Cerebellar cortex (tissue), 1 donor: ENCODE results near the gene FAM174C.

Experiments
- DNase-seq: peaks from one replicate; pipeline ENCODE4 v3.0.0-alpha.2; 2015; ENCODE audit warnings: low spot score

The FAM174C gene

DNA sequence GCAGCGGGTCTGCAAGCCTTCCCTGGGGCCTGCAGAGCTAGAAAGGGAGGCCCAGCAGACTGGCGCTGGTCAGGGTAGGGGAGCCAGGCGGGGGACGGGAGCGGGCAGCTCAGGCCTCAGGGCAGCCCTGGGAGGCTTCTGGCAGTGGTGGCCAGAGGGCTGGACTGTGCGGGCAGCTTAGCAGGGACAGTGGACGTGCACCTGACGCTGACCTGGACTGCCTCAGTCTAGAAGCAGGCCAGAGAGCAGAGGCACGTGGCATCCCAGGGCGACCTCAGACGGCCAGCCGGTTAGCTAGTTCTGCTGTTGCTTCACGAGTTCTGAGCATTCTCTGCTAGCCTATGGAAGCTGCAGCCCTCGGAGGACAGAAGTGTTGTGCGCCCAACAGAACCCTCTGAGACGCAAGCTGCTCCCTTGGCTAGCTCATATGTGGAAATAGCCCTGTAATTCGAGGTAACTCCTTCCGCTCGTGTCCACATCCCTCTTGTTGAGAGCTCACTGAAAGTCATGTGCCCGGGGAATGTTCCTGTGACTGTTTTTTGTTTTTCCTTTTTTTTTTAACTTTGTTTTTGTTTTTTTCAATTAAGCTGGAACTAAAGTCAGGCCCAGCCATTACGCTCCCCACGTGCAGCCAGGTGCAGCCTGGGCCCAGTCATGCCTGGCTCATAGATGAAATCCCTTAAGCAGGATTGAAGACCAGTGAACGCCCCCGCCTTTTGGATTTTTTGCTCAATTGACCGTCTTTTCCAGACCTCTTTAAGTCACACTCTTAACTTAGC, 1.9 kb upstream of the FAM174C start:
- peak; percentile 68 for DNase-seq

DNA sequence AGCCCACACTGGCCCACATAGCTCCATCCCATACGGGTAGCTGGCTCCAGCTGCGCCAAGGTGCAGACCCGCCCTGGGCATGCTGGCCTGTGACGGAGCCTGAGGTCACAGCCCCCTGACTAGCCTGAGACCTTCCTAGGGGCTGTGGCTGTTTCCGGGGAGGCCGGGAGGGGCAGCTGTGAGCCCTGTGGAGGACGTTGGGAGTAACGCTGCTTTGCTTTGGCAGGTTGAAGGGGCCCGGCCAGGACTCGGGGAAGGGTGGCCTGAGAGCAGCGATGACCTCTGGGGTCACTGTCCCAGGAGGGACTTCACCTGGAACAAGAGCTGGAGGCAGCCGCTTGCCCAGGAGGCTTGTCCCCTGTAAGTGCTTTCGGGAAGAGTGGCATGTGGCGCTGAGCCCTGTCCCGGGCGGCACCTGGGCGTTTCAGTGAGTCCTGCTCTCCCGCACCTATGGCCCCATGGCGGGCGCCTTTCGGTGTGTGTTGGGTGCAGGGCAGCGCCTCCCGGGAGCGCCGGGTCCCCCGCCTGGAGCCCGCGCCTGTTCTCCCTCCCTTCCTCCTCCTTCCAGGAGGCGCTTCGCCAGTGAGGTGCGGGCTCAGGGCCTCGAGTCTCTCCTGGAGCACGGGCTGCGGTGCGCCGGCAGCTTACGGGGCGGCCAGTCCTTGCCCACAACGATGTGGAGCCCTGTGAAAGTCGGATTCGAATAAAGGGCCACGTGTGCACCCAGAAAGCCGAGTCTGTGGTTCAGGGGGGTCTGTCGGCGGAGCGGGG, 1.1 kb upstream of the FAM174C start:
- no peak for DNase-seq

DNA sequence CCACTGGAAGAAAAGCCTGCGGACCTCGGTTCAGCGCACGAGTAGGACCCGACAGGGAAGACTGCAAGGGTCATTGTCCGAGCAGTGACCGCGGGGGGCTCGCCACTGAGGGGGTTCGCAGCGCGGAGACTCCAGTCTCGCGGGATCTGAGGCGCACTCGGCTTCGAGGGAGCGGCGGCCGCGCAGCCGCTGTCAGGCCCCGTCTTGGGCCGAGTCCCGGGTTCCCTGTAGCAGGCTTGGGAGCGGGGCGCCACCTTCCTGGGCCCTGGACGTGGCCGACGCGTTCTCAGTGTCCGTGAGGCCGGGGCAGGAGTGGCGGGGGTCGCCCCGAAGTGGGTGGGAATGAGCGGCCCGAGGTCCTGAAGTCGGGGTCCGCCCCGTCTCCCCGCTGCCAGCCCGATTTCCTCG, 474 bp upstream of the FAM174C start:
- peak; percentile 50 for DNase-seq

DNA sequence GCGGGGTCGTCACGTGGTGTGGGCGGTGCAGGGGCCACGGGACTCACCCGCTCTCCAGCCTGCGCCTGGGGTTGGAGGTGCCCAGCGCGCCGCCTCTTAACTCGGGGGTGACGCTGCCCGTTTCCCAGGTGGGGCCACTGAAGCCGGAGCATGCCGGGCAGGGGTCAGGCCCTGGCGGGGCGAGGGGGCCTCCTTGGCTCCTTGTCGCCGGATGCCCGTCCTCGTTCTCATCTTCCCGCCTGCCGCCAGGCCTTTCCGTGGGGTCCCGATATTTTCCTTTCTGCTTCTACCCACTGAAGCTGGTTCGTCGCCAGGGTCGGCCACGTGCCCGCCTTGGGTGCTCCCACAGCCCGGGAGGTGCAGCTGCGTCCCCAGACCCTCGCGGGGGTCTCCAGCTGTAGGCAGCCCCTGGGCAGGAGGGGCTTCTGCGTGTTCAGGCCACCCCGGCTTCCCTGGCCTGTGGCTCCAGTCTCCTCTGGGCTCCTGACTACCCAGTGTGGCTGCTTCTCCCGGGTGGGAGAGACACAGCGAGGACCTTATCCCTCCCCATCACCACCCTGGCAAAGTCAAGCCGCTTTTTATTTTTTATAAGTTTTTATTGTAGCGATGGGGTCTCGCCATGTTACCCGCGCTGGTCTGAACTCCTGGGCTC, 772 bp downstream of the FAM174C start:
- no peak for DNase-seq

DNA sequence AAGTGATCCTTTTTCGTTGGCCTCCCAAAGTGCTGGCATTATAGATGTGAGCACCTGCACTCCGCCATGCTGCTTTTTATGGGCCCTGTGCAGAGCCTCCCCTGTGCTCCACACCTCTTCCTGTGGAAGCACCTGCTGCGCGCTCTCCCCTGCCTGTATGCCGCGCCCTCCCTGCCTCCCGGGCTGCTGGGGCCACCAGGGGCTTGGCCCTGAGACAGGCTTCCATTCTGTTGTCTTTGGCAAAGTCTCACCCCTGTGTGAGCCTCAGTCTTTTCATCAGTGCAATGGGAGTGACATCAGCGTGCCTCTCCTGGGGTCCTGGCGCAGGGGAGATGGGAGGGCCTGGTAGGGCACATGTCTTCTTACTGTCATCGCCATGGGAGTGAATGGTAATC, 1.3 kb downstream of the FAM174C start:
- DNase-seq: no peak

DNA sequence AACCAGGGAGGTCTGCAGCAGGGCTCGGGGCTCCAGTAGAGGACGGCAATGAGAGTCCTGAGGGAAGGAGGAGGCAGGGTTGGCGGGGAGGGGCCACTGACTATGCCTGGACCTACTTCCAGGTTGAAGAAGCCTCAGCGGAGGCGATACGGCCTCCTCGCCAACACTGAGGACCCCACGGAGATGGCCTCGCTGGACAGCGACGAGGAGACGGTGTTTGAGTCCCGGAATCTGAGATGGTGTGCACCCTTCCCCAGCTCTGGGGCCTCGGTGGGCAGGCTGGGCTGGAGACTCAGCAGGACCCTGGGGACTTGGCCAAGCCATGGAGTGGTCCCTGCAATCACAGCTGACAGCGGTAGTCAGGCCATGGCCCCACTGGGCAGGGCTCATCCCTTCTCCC, 1.7 kb downstream of the FAM174C start:
- DNase-seq: no peak

DNA sequence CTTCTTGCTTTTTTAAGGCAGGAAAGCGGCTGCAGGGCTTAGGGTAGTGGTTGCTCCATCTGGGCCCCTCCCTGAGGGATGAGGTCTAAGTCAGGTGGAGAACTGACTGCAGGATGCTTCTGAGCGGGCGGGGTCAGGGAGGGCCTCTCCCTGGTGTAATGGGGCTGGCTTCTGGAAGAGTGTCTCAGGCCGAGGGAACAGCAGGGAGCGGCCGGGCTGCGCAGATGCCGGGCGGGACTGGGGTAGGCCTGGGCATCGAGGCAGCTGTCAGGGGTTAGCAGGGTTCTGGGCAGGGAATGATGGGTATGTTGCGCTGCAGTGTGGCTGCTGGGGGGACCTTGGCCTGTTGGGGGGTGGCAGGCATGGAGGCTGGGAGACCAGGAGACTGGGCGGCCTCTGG, 2.7 kb downstream of the FAM174C start:
- DNase-seq: no peak

DNA sequence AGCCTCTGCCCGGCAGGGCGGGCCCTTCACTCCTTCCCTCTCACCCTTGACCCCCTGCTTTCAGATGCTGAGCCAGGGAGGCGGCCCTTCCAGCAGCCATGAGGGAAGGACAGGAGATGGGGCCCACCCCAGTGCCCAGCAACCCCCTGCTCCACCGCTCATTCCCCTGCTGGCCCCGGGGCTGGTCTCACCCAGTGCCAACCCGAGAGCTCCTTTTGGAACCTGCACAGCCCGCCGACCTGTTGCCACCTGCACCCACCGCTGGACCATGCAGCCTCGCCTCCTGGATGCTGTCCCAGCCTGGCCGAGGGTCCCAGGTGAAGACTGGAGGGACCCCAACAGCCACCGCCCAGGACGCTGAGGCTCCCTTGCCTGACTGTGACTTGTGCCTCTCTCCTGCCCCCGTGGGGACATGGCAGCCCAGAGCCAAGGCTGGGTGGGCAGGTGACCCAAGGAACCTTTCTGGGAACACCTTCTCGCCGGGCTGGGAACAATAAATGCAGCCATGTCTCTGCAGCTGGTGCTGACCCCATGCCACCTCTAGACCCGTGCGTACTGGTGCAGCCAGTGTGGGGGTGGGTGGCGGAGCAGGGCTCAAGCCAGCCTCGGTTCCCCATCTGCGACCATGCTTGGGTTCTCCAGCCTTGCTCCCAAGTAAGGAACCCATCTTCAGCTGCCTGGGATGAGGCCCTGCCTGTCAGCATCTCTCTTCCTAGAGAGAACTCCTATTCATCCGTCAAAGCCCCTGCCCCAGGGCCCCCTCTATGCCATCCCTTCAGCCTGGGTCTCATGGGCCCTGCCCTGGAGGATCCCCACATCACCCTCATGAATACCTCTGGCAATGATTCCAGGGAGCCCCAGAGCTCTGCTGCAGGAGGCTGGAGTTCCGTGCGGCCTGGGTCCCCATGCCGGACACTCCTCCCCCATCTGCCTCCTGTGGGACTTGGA, 3.7 kb downstream of the FAM174C start:
- DNase-seq: no peak

DNA sequence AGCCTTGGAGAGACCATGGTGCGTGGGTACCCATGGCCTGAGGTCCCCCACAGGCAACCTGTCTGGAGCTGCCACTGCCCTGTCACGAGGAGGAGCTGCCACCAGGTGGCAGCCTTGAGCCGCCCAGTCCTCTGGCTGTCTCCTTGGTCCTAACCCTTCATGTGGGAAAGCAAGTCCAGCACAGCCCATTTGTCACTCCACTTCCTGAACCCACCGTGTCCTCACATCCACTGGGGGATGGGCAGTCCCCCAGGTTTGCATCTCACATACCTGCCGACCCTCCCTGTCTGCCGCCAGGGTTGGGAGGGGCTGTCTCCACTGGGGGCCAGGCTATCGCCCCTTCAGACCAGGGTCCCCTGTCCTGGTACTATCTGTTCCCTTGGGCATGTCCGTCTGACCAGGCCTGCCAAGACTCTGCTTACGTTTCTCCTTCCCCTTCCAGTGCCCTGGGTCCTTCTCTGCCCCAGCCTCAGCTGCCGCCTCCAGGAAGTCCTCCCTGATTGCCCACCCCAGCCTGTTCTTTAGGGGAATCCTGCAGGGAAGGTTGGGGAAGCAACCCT, 4.5 kb downstream of the FAM174C start:
- DNase-seq: peak; percentile 90

DNA sequence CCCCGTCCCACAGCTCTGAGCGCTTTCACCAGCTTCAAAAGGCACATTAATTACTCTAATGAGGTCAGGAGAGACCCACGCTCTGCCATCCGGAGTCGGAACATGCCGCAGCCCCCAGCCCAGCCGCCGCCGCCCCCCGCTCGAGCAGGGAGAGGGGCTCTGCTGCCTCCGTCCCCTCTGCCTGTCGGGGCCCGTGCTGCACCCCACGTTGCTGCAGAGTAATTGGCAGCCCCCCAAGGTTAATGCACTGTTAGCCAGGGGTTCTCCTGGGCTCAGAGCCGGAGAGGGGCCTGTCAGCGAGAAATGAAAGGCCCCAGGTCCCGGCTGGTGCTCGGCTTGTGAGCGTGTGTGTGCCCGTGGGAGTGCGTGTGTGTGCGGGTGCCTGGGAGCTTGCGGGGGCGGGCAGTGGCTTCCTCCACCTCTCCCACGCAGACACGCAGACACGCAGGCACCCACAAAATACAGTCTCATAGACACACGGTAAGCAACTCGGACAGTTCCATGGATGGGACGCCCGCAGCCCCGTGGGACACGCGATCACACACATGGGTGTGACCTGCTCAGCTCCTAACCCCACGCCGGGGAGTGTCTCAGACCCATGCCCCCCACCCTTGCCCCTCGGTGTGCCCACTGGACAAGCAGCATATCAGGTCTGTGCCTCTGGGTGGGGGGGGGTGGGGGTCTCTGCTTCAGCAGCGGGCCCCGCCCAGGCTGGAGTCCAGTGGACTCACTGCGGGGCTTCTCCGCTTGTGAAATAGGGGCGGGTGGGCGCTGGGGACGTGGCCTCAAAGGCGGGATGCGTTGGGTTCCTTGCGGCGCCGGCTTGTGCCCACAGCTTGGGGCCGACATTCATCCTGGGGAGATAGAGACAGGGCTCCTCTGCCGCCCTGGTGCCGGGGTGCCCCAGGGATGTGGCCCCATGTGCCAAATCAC, 5.6 kb downstream of the FAM174C start:
- no peak for DNase-seq

DNA sequence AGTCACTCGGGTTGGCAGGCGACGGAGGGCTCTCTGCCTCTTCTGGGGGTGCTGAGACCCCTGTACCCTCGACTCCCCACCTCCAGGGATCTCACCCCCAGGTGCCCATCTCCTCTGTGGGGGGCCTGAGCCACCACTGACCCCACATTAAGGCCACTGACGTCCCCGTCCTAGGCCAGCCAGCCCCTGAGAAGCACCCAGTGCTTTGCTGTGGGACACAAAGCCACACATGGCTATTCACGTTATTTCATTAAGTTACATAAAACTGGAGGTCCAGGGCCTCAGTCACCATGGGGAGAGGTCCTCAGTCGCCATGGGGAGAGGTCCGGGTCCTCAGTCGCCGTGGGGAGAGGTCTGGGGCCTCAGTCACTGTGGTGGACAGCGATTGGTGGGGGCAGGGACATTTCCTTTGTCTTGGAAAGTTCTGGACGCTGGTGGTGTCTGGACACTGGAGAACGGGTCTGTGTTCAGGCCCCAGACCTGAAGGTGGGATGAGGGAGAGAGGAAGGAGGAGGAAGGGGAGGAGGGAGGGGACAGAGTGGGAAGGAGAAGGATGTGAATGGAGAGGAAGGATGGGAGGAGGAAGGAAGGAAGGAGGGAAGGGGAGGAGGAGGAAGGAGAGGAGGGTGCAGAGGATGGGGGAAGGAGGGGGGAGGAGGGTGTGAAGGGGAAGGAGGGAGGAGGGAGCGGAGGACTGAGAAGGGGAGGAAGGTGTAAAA, 6.4 kb downstream of the FAM174C start:
- DNase-seq: no peak

DNA sequence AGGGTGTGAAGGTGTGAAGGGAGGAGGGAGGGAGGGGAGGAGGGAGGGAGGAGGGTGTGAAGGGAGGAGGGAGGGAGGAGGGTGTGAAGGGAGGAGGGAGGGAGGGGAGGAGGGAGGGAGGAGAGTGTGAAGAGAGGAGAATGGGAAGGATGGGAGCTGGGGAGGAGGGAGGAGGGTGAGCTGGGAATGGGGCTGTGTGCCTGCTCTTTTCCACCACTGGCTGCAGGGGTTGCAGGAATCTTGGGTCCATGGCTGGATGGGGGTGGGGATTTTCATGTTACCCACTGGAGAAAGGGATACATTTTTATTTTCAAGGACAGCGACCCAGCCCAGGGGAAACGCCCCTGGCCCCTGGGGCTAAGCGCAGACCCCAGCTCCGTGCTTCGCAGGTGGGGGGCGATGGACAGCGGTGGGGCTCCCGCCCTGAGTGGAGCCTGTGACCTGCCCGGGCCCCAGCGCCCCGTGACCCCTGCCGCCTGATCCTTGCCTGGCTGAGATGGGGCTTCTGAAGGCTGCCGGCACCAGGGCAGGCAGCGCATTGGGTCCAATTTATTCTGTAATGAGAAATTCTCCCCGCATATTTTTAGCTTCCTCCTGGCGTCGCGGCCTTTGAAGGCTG, 7.4 kb downstream of the FAM174C start:
- DNase-seq: no peak

DNA sequence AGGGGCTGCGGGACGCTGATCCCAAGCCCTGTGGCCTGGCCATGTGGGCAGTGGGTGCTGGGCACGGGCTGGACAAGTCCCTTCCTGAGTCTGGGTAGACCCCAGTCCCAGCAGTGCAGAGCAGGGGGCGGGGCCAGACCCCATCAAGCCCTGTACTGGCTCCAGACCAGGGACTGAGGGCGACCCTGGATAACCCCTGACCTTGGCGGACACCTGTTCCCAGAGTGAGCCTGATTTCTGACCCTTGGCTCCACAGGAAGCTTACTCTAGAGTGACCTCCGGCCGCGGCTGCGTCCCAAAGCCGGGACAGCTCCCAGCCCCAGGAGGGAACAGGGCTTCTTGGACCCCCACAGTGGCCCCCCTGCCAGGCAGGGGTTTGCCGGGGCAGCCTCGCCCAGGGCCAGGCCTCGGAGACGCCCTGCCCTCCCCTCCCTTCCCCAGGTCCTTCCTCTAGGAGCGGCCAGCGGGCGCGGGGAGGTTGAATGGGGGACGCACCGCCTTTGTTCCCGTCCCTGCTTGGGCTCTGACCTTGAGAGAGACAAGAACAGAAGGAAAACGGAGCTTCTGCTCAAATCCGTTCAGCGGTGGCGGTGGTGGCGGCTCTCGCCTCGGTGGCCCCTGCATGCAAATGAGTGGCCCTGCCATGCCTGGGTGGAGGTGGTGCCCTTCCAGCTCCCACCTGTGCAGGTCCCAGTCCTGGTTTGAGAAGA, 8.0 kb downstream of the FAM174C start:
- no peak for DNase-seq

DNA sequence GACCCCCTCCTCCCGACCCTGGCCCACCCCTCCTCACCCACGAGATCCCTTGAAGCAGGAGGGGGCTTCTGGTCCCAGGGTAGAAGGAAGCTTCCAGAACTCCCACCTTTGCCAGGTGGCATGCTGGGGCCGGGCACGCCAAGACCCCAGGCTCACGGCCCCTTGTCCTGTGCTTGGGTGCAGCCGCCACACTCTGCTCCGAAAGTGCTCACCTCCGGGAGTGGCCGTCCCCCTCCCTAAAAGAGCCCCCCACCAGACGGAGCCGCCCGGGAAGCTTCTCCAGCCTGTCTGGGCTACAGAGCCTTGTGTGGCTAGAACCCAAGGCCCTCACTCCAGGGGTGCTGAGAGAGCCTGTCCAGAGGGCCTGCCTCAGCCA, 8.6 kb downstream of the FAM174C start:
- DNase-seq: no peak

DNA sequence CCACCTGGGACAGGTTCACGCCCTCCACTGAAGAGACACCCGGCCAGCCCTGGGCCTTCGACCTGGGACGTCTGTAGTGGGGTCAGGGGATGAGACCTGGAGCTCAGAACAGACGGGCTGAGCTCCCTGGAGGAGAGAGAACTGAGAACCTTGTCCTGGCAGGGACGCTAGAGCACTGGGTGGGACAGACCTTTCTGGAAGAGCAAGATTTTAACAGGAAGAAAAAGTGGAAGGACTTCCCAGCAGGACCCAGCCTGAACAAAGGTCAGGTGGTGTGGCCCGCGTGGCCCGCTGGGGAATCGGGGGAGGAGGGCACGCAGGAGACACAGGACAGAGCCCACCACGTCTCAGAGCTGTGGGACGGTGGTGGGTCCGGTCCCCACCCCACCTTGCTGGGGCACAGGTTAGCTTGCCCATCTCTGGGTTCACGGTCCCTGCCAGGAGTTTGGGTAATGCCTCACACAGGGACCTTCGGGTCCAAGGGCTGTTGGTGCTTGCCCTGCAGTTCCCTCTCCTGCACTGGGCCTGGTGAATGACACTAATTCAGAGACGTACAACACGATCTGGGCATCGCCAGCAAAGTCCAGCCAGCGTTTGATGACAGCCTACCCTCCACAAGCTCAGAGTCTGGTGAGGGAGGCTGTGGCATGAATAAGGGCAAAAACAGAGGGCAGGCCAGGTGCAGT, 9.1 kb downstream of the FAM174C start:
- no peak for DNase-seq

DNA sequence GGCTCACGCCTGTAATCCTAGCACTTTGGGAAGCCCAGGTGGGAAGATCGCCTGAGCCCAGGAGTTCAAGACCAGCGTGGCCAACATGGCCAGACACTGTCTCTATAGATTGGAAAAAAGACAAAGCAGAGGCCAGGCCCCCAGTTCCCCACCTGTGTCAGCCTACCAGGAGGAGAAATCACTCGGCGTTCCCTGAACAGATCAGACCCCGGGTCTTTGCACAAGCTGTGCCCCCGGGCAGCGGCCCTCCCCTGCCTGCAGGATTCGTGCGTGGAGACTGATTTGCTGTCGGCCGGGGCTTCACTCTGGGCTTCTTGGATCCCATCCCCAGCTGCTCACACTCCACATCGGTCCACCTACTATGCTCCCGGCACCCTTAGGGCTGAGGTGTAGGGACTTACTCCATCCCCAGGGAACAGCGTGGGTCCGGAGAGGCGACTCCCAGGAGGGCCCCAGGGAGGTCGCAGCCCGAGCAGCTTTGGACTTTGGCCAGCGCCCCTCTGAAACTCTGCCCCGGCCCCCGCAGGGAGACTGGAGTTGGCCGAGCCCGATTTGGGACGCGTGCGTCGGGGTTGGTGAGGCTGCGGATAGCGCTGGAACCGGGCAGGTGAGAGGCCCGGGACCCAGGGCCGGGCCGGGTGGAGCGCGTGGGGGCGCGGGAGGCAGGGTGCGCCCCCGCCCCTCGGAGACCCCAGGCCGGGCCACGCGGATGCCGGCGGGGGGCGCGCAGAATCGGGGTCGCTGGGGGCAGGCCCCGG, 9.8 kb downstream of the FAM174C start:
- DNase-seq: no peak

DNA sequence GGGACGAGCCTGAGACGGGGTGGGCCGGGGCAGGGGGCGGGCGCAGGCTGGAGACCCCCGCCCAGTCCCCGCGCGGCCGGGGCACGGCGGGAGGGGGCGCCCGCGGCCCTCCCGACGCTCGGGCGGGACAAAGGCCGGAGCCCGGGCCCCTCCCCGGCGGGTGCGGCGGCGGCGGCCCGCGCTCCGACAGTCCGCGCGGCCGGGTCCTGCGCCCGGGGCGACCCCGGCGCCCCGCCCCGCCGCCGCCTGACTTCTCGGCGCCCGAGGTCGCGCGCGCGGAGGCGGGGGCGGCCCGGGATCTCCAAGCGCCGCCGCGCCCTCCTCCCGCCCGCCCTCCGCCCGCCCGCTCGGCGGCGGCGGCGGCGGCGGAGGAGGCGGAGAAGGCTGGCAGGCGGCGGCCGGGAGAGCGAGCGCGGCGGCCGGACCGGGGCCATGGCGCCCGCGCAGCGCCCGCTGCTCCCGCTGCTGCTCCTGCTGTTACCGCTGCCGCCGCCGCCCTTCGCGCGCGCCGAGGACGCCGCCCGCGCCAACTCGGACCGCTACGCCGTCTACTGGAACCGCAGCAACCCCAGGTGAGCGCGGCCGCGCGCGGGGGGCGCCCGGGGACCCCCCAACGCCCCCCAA, 10.5 kb downstream of the FAM174C start, which contains the start of gene EFNA2:
EFNA2 (plus strand) TSS at position 137 of the 624 bp plus-strand sequence; CDS start at position 433, 296 bp downstream.
- no peak for DNase-seq
